Choroid plexus epithelial cell (primary cell): ENCODE measurements around the gene IGIP.

Experiments
- DNase-seq: peaks from one replicate; pipeline ENCODE4 v3.0.0-alpha.2; 2010; ENCODE audit warnings: low read depth
- H3K4me3 ChIP-seq: 2 replicates; pipeline ENCODE4 v1.5.1; 2011; ENCODE audit warnings: low read depth, mild to moderate bottlenecking, control low read depth, low read length, moderate library complexity
- CTCF ChIP-seq: conservative IDR thresholded peaks from 2 replicates; pipeline ENCODE4 v1.5.1; 2011; ENCODE audit warnings: low read depth, mild to moderate bottlenecking, control low read depth, inconsistent platforms, low read length, moderate library complexity

IGIP gene

GRCh38 chr5:140128376-140128775 lies 2.6 kb downstream of the IGIP start:
- no peak for TF ChIP-seq CTCF
- DNase-seq = no peak
- no peak overlapping the region for H3K4me3 ChIP-seq

- no peak overlapping the region for H3K4me3 ChIP-seq
- DNase-seq = no peak
- no peak for TF ChIP-seq CTCF
Observed at GRCh38 chr5:140130949-140131733, 5.4 kb downstream of the IGIP start.

GRCh38 chr5:140131967-140132409 lies 6.3 kb downstream of the IGIP start:
- DNase-seq = peak; percentile 87
- no peak overlapping the region for H3K4me3 ChIP-seq
- no peak for TF ChIP-seq CTCF

GRCh38 chr5:140133514-140134167 lies 7.9 kb downstream of the IGIP start:
- DNase-seq = no peak
- no peak for TF ChIP-seq CTCF
- no peak overlapping the region for H3K4me3 ChIP-seq

- no peak for TF ChIP-seq CTCF
- no peak for DNase-seq
- H3K4me3 ChIP-seq = no peak overlapping the region
Observed at GRCh38 chr5:140134277-140134935, 8.7 kb downstream of the IGIP start.

GRCh38 chr5:140135127-140135526 lies 9.4 kb downstream of the IGIP start:
- no peak overlapping the region for H3K4me3 ChIP-seq
- no peak for TF ChIP-seq CTCF
- DNase-seq = no peak

- TF ChIP-seq CTCF = no peak
- no peak for DNase-seq
- H3K4me3 ChIP-seq = no peak overlapping the region
Observed at GRCh38 chr5:140136624-140137023, 10.9 kb downstream of the IGIP start.
